ENCODE results near the gene C1orf21. TPM values are rescaled to one million over a fixed set of nuclear protein-coding genes. Genes with fewer than 3 reads are reported as not detected.

C1orf21 gene
- total and polyA plus RNA-seq, 2 of the 4 experiments (the other 2 are of a cell fraction) = 6.4 to 9.9 TPM

DNA sequence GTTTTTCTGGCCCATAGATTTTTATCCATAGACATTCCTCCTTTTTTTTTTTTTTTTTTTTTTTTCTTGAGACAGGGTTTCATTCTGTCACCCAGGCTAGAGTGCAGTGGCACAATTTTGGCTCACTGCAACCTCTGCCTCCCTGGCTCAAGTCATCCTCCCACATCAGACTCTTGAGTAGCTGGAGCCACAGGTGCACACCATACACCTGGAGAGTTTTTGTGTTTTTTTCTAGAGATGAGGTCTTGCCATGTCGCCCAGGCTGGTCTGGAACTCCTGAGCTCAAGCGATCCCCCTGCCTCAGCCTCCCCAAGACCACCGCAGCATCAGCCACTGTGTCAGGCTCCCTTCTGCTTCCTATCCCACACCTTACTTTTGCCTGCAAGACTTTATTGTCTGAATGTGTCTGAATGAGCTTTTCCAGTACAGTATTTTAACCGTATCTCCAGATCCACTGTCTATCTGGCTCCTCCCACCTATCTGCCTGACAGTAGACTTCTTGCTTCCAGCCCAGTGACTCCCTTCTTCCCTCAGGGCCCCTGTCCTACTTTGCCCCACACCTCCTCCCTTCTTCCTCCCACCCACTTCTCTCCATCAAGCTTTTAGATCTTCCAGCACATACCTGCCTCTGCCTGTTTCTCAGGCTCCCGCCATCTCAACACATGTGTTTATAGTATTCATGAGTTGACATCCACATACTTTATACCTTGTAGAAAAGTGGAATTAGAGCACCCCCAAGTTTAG lies 6.1 kb downstream of the C1orf21 start:
- no peak overlapping the region for H4K91ac ChIP-seq (ENCODE audit: insufficient read depth, low read depth, low read length)
- BruUV-seq (replicated peaks) = no TSS peak
- no peak overlapping the region for H3K14ac ChIP-seq (replicated peaks; ENCODE audit: low read depth, low read length)
- H4K5ac ChIP-seq (ENCODE audit: low read depth, low read length) = no peak overlapping the region
- H3K27ac ChIP-seq (ENCODE audit: insufficient read depth, low read length) = no peak overlapping the region
- in situ Hi-C loops (cut with MboI; ENCODE audit: low sequenced_read_pairs) = no loop called here
- H3K27me3 ChIP-seq (ENCODE audit: control insufficient read depth, insufficient read depth, low read length) = no peaks in the 10 kb centered on the region
- H3K9me1 ChIP-seq (ENCODE audit: insufficient read depth, low read length) = no peaks in the 10 kb centered on the region; the same call in 1 of the 2 replicates
- WGBS, 2 experiments (ENCODE audit: extremely low coverage in 2 of 2, insufficient read length in 1 of 2) = 90% methylated on average over 1 of the region's 5 CpGs; no CpG with 5 or more reads in 1 of the 2 experiments
- no peak overlapping the region for H3K23ac ChIP-seq (ENCODE audit: low read depth, low read length)
- no peak overlapping the region for H3K4me3 ChIP-seq (ENCODE audit: insufficient read depth, low read depth, low read length)
- no peak overlapping the region for H4K8ac ChIP-seq (ENCODE audit: low read depth in 2 of 2, low read length in 2 of 2)
- H3K56ac ChIP-seq (ENCODE audit: extremely low read depth, insufficient read depth, low read length) = no peak overlapping the region
- intact Hi-C loops (cut with micrococcal nuclease) = no loop called here
- H4K20me1 ChIP-seq (ENCODE audit: insufficient read depth, low read length) = peaks cover 3% of the 10 kb centered on the region; the same call in 1 of the 2 replicates
- H3K36me3 ChIP-seq (ENCODE audit: control insufficient read depth, insufficient read depth, low read length) = no peaks in the 10 kb centered on the region
- DNase-seq (no peak), ATAC-seq (ENCODE audit: low read depth) (no peak)
- no peak overlapping the region for H2AFZ ChIP-seq (replicated peaks; ENCODE audit: low read length, poor library complexity)
- no peak overlapping the region for H3K18ac ChIP-seq (ENCODE audit: low read depth, low read length)
- dilution Hi-C loops (cut with HindIII; ENCODE audit: low sequenced_read_pairs, unreplicated experiment) = no loop called here
- H3K4ac ChIP-seq (ENCODE audit: low read depth, low read length) = no peak overlapping the region
- H3K9me3 ChIP-seq (ENCODE audit: control insufficient read depth, insufficient read depth, low read length) = no peaks in the 10 kb centered on the region
- no peak overlapping the region for H2BK20ac ChIP-seq (ENCODE audit: low read depth, low read length)
- H2BK120ac ChIP-seq (ENCODE audit: low read depth, low read length) = no peak overlapping the region
- POLR2A ChIA-PET (ENCODE audit: unreplicated experiment) = no interaction called here
- peaks cover 4% of the 10 kb centered on the region; the same call in 1 of the 2 replicates for H3K4me1 ChIP-seq (ENCODE audit: control insufficient read depth, insufficient read depth, low read length)
- H3K9ac ChIP-seq (ENCODE audit: low read depth, low read length) = no peak overlapping the region
- no peak overlapping the region for H2BK15ac ChIP-seq (ENCODE audit: low read depth, low read length)
- no peak overlapping the region for H3K4me2 ChIP-seq (ENCODE audit: low read depth, low read length)
- CTCF ChIA-PET = interaction anchor here (0.7 to 1.7 kb wide), 2 partner anchors 178 to 271 kb away, joined by 4 read pairs; no protein-coding TSS in a partner anchor
- no peak overlapping the region for H2AK9ac ChIP-seq (replicated peaks; ENCODE audit: low read depth, low read length, poor library complexity)
- no peak overlapping the region for H2AK5ac ChIP-seq (ENCODE audit: low read depth, low read length)
- no peak overlapping the region for H2BK5ac ChIP-seq (ENCODE audit: low read depth, low read length, poor library complexity, severe bottlenecking)
- H3K79me1 ChIP-seq (ENCODE audit: low read depth in 1 of 2, low read length in 2 of 2) = peaks cover 23 to 39% of the 10 kb centered on the region in 2 experiments
- TF ChIP-seq CHD1 (IDR thresholded peaks at IDR 0.05; ENCODE audit: low read depth, low read length) (no peak), NFE2L2 (IDR thresholded peaks at IDR 0.05; ENCODE audit: low read depth, low read length) (no peak), MXI1 (IDR thresholded peaks at IDR 0.05; ENCODE audit: borderline replicate concordance, low read depth, low read length) (no peak), SMC3 (IDR thresholded peaks at IDR 0.05; ENCODE audit: low read depth, low read length) (no peak), RCOR1 (IDR thresholded peaks at IDR 0.05; ENCODE audit: insufficient replicate concordance, low read length) (no peak), MAZ (IDR thresholded peaks at IDR 0.05; ENCODE audit: borderline replicate concordance, low read depth, low read length) (no peak), RFX5 (IDR thresholded peaks at IDR 0.05; ENCODE audit: low read depth, low read length) (no peak), CEBPB (IDR thresholded peaks at IDR 0.05; ENCODE audit: low read depth, low read length) (no peak), FOS (IDR thresholded peaks at IDR 0.05; ENCODE audit: low read depth, low read length) (no peak), MAFK (IDR thresholded peaks at IDR 0.05; ENCODE audit: low read depth, low read length) (no peak), POLR2A (IDR thresholded peaks at IDR 0.05; ENCODE audit: low read depth, low read length) (no peak), BHLHE40 (IDR thresholded peaks at IDR 0.05; ENCODE audit: low read depth, low read length) (no peak)
- TF ChIP-seq, protein P1, sequence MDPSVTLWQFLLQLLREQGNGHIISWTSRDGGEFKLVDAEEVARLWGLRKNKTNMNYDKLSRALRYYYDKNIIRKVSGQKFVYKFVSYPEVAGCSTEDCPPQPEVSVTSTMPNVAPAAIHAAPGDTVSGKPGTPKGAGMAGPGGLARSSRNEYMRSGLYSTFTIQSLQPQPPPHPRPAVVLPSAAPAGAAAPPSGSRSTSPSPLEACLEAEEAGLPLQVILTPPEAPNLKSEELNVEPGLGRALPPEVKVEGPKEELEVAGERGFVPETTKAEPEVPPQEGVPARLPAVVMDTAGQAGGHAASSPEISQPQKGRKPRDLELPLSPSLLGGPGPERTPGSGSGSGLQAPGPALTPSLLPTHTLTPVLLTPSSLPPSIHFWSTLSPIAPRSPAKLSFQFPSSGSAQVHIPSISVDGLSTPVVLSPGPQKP (IDR thresholded peaks at IDR 0.05; ENCODE audit: borderline replicate concordance, low read depth, low read length) = no peak
- TF ChIP-seq, protein P2, sequence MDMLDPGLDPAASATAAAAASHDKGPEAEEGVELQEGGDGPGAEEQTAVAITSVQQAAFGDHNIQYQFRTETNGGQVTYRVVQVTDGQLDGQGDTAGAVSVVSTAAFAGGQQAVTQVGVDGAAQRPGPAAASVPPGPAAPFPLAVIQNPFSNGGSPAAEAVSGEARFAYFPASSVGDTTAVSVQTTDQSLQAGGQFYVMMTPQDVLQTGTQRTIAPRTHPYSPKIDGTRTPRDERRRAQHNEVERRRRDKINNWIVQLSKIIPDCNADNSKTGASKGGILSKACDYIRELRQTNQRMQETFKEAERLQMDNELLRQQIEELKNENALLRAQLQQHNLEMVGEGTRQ (IDR thresholded peaks at IDR 0.05; ENCODE audit: low read depth, low read length) = no peak
- TF ChIP-seq, protein P3, sequence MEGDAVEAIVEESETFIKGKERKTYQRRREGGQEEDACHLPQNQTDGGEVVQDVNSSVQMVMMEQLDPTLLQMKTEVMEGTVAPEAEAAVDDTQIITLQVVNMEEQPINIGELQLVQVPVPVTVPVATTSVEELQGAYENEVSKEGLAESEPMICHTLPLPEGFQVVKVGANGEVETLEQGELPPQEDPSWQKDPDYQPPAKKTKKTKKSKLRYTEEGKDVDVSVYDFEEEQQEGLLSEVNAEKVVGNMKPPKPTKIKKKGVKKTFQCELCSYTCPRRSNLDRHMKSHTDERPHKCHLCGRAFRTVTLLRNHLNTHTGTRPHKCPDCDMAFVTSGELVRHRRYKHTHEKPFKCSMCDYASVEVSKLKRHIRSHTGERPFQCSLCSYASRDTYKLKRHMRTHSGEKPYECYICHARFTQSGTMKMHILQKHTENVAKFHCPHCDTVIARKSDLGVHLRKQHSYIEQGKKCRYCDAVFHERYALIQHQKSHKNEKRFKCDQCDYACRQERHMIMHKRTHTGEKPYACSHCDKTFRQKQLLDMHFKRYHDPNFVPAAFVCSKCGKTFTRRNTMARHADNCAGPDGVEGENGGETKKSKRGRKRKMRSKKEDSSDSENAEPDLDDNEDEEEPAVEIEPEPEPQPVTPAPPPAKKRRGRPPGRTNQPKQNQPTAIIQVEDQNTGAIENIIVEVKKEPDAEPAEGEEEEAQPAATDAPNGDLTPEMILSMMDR (conservative IDR thresholded peaks at IDR 0.05; ENCODE audit: low read depth, low read length) = no peak
